HG03175 (cell line): ENCODE results near the gene KLF16.

Source experiments
- ATAC-seq: cut with Tn5 transposase; IDR thresholded peaks from one replicate; pipeline ENCODE4 v1.9.1; 2021; ENCODE audit warnings: mild to moderate bottlenecking, moderate library complexity; ENCODE audit not compliant: unreplicated experiment

KLF16 gene

DNA sequence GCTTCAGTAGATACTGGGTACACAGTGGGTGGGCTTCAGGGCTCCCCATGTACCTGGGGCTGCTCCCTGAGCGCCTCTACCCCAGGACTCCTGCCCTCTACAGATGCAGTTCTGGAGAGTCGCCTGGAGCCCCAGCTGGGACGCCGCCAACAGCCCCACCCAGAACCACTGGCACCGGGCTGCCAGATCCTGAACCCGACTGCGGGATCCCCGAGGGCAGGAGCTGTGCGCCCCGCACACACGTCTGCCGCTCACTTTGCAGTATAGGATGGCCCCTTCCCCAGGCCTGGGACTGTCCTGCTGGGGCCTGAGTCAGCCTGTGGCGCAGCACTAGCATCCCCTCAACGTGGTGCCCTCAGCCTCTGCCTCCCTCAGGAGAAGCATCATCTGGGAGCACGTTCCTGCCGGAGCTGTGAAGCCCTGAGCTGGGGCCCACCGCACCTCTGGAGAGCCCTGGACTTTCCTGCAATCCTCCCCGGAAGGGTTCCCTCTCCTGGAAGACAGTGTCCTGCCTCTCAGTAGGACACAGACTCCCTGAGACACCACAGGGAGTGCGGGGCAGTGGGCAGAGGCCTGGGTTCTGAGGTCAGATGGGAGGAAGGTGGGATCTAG, 18.8 kb downstream of the KLF16 start:
- no peak for ATAC-seq

DNA sequence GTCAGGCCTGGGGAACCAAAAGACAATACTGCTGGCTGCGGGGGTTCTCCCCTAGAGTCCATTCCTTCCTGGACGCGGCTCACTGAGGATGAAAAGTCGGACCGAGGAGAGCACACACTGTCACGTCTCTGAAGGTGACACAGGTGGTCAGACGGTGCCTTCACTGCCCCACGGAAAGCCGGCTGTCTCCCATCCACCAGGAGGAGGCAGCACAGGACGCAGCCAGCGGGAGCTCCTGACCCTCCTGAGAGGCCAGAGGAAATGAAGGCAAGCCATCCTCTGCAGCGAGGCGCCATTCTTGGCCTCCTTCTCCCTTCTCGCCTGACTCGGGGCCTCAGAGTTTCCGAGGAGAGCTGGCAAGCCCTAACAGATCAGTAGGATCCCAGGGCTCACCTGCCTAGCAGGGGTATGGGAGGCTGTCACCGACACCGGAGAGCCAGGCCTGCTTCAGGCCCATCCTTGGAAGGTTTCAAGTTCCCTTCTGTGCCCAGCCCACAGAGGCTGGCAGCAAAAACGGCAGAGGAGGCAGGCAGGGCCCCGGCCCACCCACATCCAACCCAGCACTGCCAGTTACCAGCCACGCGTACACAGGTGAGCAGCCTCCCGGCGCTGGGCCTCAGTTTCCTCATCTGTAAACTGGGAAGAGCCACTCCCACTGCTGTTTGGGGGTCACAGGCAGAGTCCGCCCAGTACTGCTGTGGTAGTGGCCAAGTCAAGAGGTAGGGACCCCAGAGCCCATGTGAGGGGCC, 19.6 kb downstream of the KLF16 start:
- no peak for ATAC-seq

DNA sequence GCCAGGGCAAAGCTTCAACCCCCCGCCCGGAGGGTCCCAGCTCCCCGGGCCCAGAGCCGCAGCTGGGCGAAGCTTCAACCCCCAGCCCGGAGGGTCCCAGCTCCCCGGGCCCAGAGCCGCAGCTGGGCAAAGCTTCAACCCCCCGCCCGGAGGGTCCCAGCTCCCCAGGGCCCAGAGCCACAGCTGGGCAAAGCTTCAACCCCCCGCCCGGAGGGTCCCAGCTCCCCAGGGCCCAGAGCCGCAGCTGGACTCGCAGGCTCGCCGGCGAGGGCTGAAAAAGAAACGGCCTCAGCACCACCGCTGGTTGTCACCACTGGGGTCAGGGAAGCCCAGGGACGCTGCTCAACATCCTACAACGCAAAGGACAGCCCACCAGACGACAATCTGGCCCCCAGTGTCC, 20.3 kb downstream of the KLF16 start:
- ATAC-seq = no peak

- ATAC-seq = no peak
These were observed 22.0 kb downstream of the KLF16 start for GRCh38 chr19:1841209-1841924.

GRCh38 chr19:1840541-1841115, 22.8 kb downstream of the KLF16 start:
- ATAC-seq = no peak

- ATAC-seq = no peak
These were observed 23.5 kb downstream of the KLF16 start for GRCh38 chr19:1839658-1840540.

DNA sequence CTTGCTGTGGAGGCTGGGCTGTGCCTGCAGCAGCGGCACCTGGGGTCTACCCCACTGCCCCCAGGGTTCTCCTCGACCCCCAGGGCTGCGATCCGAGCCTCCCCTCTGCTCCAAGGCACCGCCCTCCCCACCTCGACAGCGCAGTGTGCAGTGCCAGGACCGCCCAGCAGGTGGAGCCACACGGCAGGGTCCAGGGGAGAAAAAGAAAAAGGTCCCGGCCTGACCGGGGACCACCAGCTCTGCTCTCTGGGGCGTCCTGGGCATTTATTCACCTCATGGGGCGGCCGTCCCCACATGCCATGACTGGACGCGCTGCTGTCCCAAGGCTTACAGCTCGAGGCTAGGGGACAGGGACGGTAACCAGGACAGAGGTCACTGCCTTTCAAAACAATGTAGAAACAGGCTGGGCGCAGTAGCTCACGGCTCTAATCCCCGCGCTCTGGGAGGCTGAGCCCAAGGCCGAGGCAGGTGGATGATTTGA, 25.7 kb downstream of the KLF16 start:
- no peak for ATAC-seq

DNA sequence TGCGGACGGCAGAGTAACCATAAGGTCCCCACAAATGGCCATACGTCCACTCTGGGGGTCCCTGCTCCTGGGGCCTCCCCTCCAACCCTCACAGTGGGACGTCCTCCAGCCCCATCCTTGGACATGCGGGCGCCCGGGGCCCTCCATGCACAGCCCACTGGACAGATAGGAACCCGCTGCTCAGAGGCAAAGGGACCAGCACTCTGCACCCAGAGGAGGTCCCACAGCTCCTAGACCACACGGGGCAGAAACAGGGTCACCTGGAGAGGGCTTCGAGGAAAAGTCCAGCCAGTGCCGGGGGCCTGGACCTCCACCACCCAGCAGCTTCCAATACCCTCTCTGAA, 26.2 kb downstream of the KLF16 start:
- no peak for ATAC-seq

- no peak for ATAC-seq
These were observed 26.7 kb downstream of the KLF16 start for GRCh38 chr19:1836458-1837221.

GRCh38 chr19:1833540-1833939, 29.8 kb downstream of the KLF16 start:
- ATAC-seq = no peak

- no peak for ATAC-seq
These were observed 31.2 kb downstream of the KLF16 start for GRCh38 chr19:1832046-1832663.

GRCh38 chr19:1830978-1831377, 32.4 kb downstream of the KLF16 start:
- no peak for ATAC-seq

GRCh38 chr19:1830568-1830967, 32.8 kb downstream of the KLF16 start:
- no peak for ATAC-seq

- ATAC-seq = no peak
These were observed 33.4 kb downstream of the KLF16 start for GRCh38 chr19:1829958-1830357.

DNA sequence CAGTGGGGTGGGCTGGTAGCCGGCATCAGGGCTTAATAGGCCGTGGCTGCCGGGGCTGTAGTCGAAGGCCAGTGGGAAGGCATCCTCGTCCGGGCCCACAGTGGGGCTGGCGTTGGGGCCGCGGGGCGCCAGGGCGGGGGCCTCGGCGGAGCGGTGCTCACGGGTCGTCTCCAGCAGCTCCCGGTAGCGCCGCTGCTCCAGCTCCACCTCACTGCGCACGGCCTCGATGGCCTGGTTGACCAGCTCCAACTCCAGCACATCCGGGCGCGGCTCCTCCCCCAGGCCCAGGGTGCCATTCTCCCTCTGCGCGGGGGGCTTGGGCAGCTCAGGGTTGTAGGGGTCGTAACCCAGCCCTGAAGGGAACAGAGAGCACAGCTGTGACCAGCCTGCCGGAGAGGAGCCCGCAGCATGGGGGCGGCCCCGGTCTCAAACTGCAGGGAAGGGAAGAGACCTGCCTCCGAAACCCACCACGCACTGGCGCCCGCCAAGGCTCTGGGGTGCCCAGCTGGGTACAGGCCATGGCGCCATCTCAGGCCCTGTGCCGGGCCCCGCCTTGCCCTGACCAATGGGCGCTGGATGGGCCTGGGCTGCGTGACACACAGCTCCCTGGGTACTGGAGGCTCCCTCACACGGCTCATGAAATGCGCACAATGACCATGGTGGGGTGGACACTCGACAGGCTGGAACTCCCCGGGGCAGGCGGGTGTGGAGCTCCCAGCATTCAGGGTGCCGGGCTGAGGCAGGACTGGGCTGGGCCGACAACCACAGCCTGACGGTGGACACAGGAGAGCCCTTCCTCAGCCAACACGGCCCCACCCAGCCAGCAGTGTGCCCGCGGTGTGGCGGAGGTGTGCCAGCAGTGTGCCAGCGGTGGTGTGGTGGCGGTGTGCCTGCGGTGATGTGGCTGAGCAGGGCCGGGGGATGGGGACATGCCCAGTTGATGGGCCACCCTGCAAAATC, 34.8 kb downstream of the KLF16 start:
- ATAC-seq = no peak

DNA sequence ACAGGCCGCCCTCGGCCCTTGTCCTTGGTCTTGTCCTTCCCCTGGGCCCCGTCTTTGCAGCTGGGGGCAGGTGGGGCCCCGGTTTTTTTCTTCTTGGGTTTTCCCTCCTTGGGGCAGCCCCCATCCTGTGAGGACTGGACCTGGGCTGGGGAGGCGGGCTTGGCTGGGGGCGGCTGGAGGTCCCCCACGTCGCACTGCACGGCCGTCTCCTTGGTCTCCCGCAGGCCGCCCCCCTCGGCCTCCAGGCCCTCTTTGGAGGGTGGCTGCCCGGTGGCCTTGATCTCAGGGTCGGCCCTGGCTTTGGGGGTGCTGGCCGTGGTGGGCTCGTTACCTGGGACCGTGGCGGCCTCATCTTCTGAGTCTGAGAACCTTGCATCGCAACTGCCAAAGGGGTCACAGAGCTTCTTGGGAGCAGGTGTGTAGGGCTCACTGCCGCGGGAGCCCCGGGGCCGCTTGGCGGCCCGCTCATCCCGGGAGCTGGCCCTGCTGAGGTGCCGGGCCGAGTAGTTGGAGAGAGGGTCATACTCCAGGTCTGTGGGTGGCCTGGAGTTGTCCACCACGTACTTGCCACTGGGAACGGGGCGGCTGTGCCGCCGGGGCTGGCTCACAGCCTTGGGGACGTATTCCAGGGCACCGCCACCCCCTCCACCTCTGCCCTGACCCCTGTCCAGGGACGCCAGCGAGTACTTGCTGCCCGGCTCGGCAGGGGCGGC, 35.7 kb downstream of the KLF16 start:
- no peak for ATAC-seq

- no peak for ATAC-seq
These were observed 36.5 kb downstream of the KLF16 start for GRCh38 chr19:1826557-1827521.
